Spleen (tissue), 11 donors: ENCODE data around the gene CAMK1D. TPM values are rescaled to one million over a fixed set of nuclear protein-coding genes. Genes with fewer than 3 reads are reported as not detected.

ENCODE experiments used
- DNase-seq: peaks from one replicate; pipeline ENCODE4 v3.0.0-alpha.2; 2020
- H3K27ac ChIP-seq, 8 donors: fragments of 200-600 bp; sonication (generic) in 7 of 8; 1 replicate in 4 of 8; 2 replicates in 4 of 8; pipeline versions ENCODE4 v1.5.0 to v1.8.0; 2016 to 2021; ENCODE audit warnings: inconsistent platforms in 4 of 8, mild to moderate bottlenecking in 4 of 8, moderate library complexity in 1 of 8
- H3K27me3 ChIP-seq, 7 donors: fragments of 200-600 bp; sonication (generic) in 6 of 7; replicated peaks in 1 of 7; 1 replicate in 4 of 7; 2 replicates in 3 of 7; pipeline versions ENCODE4 v1.5.0 to v1.8.0; 2016 to 2021; ENCODE audit warnings: inconsistent platforms in 3 of 7, mild to moderate bottlenecking in 1 of 7
- H3K36me3 ChIP-seq, 6 donors: fragments of 200-600 bp; sonication (generic) in 5 of 6; 1 replicate in 4 of 6; 2 replicates in 2 of 6; pipeline versions ENCODE4 v1.5.0 to v1.8.0; 2016 to 2021; ENCODE audit warnings: inconsistent platforms in 2 of 6
- H3K4me1 ChIP-seq, 6 donors: fragments of 200-600 bp; sonication (generic) in 5 of 6; 1 replicate in 3 of 6; 2 replicates in 3 of 6; pipeline versions ENCODE4 v1.5.0 to v1.8.0; 2016 to 2021; ENCODE audit warnings: inconsistent platforms in 3 of 6
- H3K4me3 ChIP-seq, 8 donors: fragments of 200-600 bp; sonication (generic) in 7 of 8; 1 replicate in 4 of 8; 2 replicates in 4 of 8; pipeline versions ENCODE4 v1.5.0 to v1.8.0; 2016 to 2021; ENCODE audit warnings: inconsistent platforms in 4 of 8, mild to moderate bottlenecking in 4 of 8, moderate library complexity in 2 of 8
- H3K9me3 ChIP-seq, 8 donors: fragments of 200-600 bp; sonication (generic) in 7 of 8; 1 replicate in 4 of 8; 2 replicates in 4 of 8; pipeline versions ENCODE4 v1.5.0 to v1.8.0; 2016 to 2021; ENCODE audit warnings: inconsistent platforms in 4 of 8
- CTCF ChIP-seq, 11 experiments: fragments of 200-600 bp in 7 of 11; fragments of 450-650 bp in 4 of 11; sonication (generic) in 4 of 11; IDR thresholded peaks in 8 of 11; conservative IDR thresholded peaks in 3 of 11; 1 replicate in 7 of 11; 2 replicates in 4 of 11; pipeline versions ENCODE4 v1.4.0 to v1.8.0; 2016 to 2021; ENCODE audit warnings: antibody characterized with exemption in 11 of 11, inconsistent platforms in 4 of 11, mild to moderate bottlenecking in 1 of 11
- POLR2A ChIP-seq, 3 donors: fragments of 450-650 bp; IDR thresholded peaks; one replicate each; pipeline ENCODE4 v1.5.1; 2017; ENCODE audit warnings: antibody characterized with exemption in 3 of 3, mild to moderate bottlenecking in 1 of 3
- POLR2AphosphoS5 ChIP-seq, 3 donors: sonication (generic); formaldehyde crosslinking; IDR thresholded peaks; one replicate each; pipeline ENCODE4 v1.5.1; 2017; ENCODE audit warnings: antibody characterized with exemption in 3 of 3
- WGBS, 5 donors: extraction: QIAGEN DNeasy Blood & Tissue Kit in 3 of 5; methylation state at CpG; one replicate each; pipeline versions ENCODE4 v1.1.5 to v1.1.7; 2013 to 2018; 5-methylcytosine and 5-hydroxymethylcytosine counted together
- intact Hi-C: fragments of 100-400 bp; cut with DNase I; formaldehyde crosslinking; loops from one replicate; pipeline ENCODE4 v1.15.0; 2023; ENCODE audit warnings: low total_unique reads
- polyA plus RNA-seq, 3 donors: library from polyadenylated mRNA; stranded (reverse); fragments of 200-250 nt; gene quantifications; one replicate each; pipeline ENCODE4 v1.2.1, GENCODE V29; 2013
- total RNA-seq, 7 donors: library from RNA; depleted of rRNA in 3 of 7; stranded (reverse); fragments of >200 nt in 3 of 7; fragmentation: NEBNext Ultra II Directional in 4 of 7; extraction: Animal tissue kit (Norgen Biotek cat#: 25700) in 4 of 7; gene quantifications; one replicate each; pipeline versions ENCODE4 v1.1.0 to v1.2.1, GENCODE V29; 2016 to 2021
- donor health status: healthy with polysubstance abuse.
- donor health status: DM: no; HTN: no; CAD: no; lungs with moderate emphysema.
- donor health status: DM: no; HTN: no; CAD: no.
- donor health status: Bipolar disorder and iron deficiency.
- donor health status: healthy.
- donor health status: DM: no; HTN: no; CAD: no.
- donor health status: DM: yes; HTN: yes; CAD: no.

The CAMK1D gene
- total and polyA plus RNA-seq, 10 donors = 6.8 to 34.5 (median 20.0) TPM

GRCh38 chr10:12642036-12642435 lies 292.7 kb downstream of the CAMK1D start:
- no peaks in the 10 kb centered on the region for H3K9me3 ChIP-seq
- DNase-seq = no peak
- intact Hi-C loops = no loop called here
- H3K27ac ChIP-seq = no peak overlapping the region
- TF ChIP-seq POLR2A (IDR thresholded peaks at IDR 0.05) (no peak), POLR2AphosphoS5 (IDR thresholded peaks at IDR 0.05) (no peak), CTCF (IDR thresholded peaks at IDR 0.05 in 8 of 11, conservative IDR thresholded peaks at IDR 0.05 in 3 of 11) (no peak)
- H3K4me3 ChIP-seq = no peak overlapping the region
- H3K4me1 ChIP-seq = peaks cover 0 to 7% (median 0%) of the 10 kb centered on the region in 6 donors
- H3K27me3 ChIP-seq = no peaks in the 10 kb centered on the region
- WGBS, 5 donors = 82 to 90% (median 85%) methylated on average over 7 of the region's 7 CpGs
- no peaks in the 10 kb centered on the region for H3K36me3 ChIP-seq

GRCh38 chr10:12643279-12643678 lies 293.9 kb downstream of the CAMK1D start:
- no peak for DNase-seq
- TF ChIP-seq POLR2AphosphoS5 (IDR thresholded peaks at IDR 0.05) (no peak), CTCF (IDR thresholded peaks at IDR 0.05 in 8 of 11, conservative IDR thresholded peaks at IDR 0.05 in 3 of 11) (no peak), POLR2A (IDR thresholded peaks at IDR 0.05) (no peak)
- H3K36me3 ChIP-seq = no peaks in the 10 kb centered on the region
- no peaks in the 10 kb centered on the region for H3K9me3 ChIP-seq
- H3K4me3 ChIP-seq = no peak overlapping the region
- intact Hi-C loops = no loop called here
- 94 to 97% (median 96%) methylated on average over 16 to 17 of the region's 17 CpGs for WGBS, 5 donors
- no peak overlapping the region for H3K27ac ChIP-seq
- no peaks in the 10 kb centered on the region for H3K27me3 ChIP-seq
- no peaks in the 10 kb centered on the region for H3K4me1 ChIP-seq

- TF ChIP-seq POLR2AphosphoS5 (IDR thresholded peaks at IDR 0.05) (no peak), CTCF (IDR thresholded peaks at IDR 0.05 in 8 of 11, conservative IDR thresholded peaks at IDR 0.05 in 3 of 11) (no peak), POLR2A (IDR thresholded peaks at IDR 0.05) (no peak)
Observed at GRCh38 chr10:12644380-12645144, 295.2 kb downstream of the CAMK1D start.

GRCh38 chr10:12645449-12645848 lies 296.1 kb downstream of the CAMK1D start:
- TF ChIP-seq POLR2AphosphoS5 (IDR thresholded peaks at IDR 0.05) (no peak), POLR2A (IDR thresholded peaks at IDR 0.05) (no peak), CTCF (IDR thresholded peaks at IDR 0.05 in 8 of 11, conservative IDR thresholded peaks at IDR 0.05 in 3 of 11) (no peak)
- Histone ChIP-seq H3K4me1 (no peaks in the 10 kb centered on the region), H3K27me3 (no peaks in the 10 kb centered on the region), H3K9me3 (no peaks in the 10 kb centered on the region), H3K27ac (no peak overlapping the region), H3K4me3 (no peak overlapping the region), H3K36me3 (peaks cover 0 to 11% (median 2%) of the 10 kb centered on the region in 6 donors)
- intact Hi-C loops = no loop called here
- no peak for DNase-seq
- 88 to 95% (median 90%) methylated on average over 11 of the region's 11 CpGs for WGBS, 5 donors

More at GRCh38 chr10:12644380-12645144, 295.2 kb downstream of the CAMK1D start:
- H3K36me3 ChIP-seq = peaks cover 0 to 2% (median 0%) of the 10 kb centered on the region in 6 donors
- no peaks in the 10 kb centered on the region for H3K27me3 ChIP-seq
- no peaks in the 10 kb centered on the region for H3K4me1 ChIP-seq
- intact Hi-C loops = no loop called here
- H3K27ac ChIP-seq = no peak overlapping the region
- 79 to 87% (median 84%) methylated on average over 4 of the region's 4 CpGs for WGBS, 5 donors
- no peaks in the 10 kb centered on the region for H3K9me3 ChIP-seq
- no peak for DNase-seq
- H3K4me3 ChIP-seq = no peak overlapping the region
